Transverse colon (tissue), 4 donors: ENCODE data around the gene MAST4. TPM values are rescaled to one million over a fixed set of nuclear protein-coding genes. Genes with fewer than 3 reads are reported as not detected.

Experiments
- DNase-seq: peaks from one replicate; pipeline ENCODE4 v3.0.0-alpha.2; 2019
- H3K27ac ChIP-seq, 4 donors: fragments of 200-600 bp; sonication (generic); 2 replicates each; pipeline ENCODE4 v1.5.1; 2016 to 2018; ENCODE audit warnings: inconsistent platforms in 4 of 4
- H3K27me3 ChIP-seq: fragments of 200-600 bp; sonication (generic); 2 replicates; pipeline ENCODE4 v1.5.1; 2017; ENCODE audit warnings: inconsistent platforms
- H3K36me3 ChIP-seq, 4 donors: fragments of 200-600 bp; sonication (generic); 2 replicates each; pipeline ENCODE4 v1.5.1; 2017 to 2019; ENCODE audit warnings: inconsistent platforms in 4 of 4
- H3K4me1 ChIP-seq, 4 donors: fragments of 200-600 bp; sonication (generic); 2 replicates each; pipeline ENCODE4 v1.5.1; 2017 to 2020; ENCODE audit warnings: inconsistent platforms in 4 of 4
- H3K4me3 ChIP-seq, 4 donors: fragments of 200-600 bp; sonication (generic); 1 replicate in 1 of 4; 2 replicates in 3 of 4; pipeline versions ENCODE4 v1.5.1 to v1.6.1; 2017 to 2019; ENCODE audit warnings: inconsistent platforms in 4 of 4
- H3K9me3 ChIP-seq, 2 donors: fragments of 200-600 bp; sonication (generic); 2 replicates each; pipeline ENCODE4 v1.5.1; 2017 to 2019; ENCODE audit warnings: inconsistent platforms in 2 of 2
- EP300 ChIP-seq: sonication (generic); formaldehyde crosslinking; IDR thresholded peaks from one replicate; pipeline ENCODE4 v1.6.1; 2017; ENCODE audit warnings: antibody characterized with exemption, low read depth
- POLR2A ChIP-seq: fragments of 450-650 bp; IDR thresholded peaks from one replicate; pipeline ENCODE4 v1.6.1; 2016; ENCODE audit warnings: antibody characterized with exemption, mild to moderate bottlenecking, moderate library complexity
- POLR2AphosphoS5 ChIP-seq, 3 donors: sonication (generic); formaldehyde crosslinking; IDR thresholded peaks; one replicate each; pipeline ENCODE4 v1.6.1; 2016; ENCODE audit warnings: antibody characterized with exemption in 3 of 3
- WGBS, 2 donors: methylation state at CpG; one replicate each; pipeline ENCODE4 v1.1.5; 2018; ENCODE audit warnings: low coverage in 1 of 2; 5-methylcytosine and 5-hydroxymethylcytosine counted together
- in situ Hi-C, 4 donors: fragments of 200-750 bp; cut with MboI; loops; one replicate each; pipeline versions ENCODE4 v1.15.0 to v1.15.1; 2017; ENCODE audit warnings: low sequenced_read_pairs in 3 of 4, low pct_ligation_motif_present in 1 of 4, low pct_unique_long_range_greater_than_20kb in 1 of 4
- intact Hi-C: fragments of 100-400 bp; cut with DNase I; formaldehyde crosslinking; loops from one replicate; pipeline ENCODE4 v1.15.1; 2023; ENCODE audit warnings: low total_unique reads
- total RNA-seq, 4 donors: library from RNA; depleted of rRNA; stranded (reverse); fragments of >200 nt; gene quantifications; one replicate each; pipeline ENCODE4 v1.1.0, GENCODE V29; 2016
- TF ChIP-seq, protein P1 (sequence below), 5 experiments: fragments of 200-600 bp in 3 of 5; fragments of 450-650 bp in 2 of 5; sonication (generic) in 3 of 5; IDR thresholded peaks; 1 replicate in 2 of 5; 2 replicates in 3 of 5; pipeline ENCODE4 v1.5.1; 2016 to 2017; ENCODE audit warnings: antibody characterized with exemption in 5 of 5, inconsistent platforms in 3 of 5, mild to moderate bottlenecking in 2 of 5, moderate library complexity in 1 of 5

MAST4 gene
- total RNA-seq, 4 donors from 2014 or later = 20.3 to 46.8 (median 35.4) TPM

GRCh38 chr5:66615894-66616293 is 19.7 kb downstream of the MAST4 start:
- H3K27ac ChIP-seq = no peak overlapping the region
- H3K4me3 ChIP-seq = no peak overlapping the region
- TF ChIP-seq POLR2AphosphoS5 (IDR thresholded peaks at IDR 0.05) (no peak), POLR2A (no peak), EP300 (no peak)
- TF ChIP-seq, protein P1, sequence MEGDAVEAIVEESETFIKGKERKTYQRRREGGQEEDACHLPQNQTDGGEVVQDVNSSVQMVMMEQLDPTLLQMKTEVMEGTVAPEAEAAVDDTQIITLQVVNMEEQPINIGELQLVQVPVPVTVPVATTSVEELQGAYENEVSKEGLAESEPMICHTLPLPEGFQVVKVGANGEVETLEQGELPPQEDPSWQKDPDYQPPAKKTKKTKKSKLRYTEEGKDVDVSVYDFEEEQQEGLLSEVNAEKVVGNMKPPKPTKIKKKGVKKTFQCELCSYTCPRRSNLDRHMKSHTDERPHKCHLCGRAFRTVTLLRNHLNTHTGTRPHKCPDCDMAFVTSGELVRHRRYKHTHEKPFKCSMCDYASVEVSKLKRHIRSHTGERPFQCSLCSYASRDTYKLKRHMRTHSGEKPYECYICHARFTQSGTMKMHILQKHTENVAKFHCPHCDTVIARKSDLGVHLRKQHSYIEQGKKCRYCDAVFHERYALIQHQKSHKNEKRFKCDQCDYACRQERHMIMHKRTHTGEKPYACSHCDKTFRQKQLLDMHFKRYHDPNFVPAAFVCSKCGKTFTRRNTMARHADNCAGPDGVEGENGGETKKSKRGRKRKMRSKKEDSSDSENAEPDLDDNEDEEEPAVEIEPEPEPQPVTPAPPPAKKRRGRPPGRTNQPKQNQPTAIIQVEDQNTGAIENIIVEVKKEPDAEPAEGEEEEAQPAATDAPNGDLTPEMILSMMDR (IDR thresholded peaks at IDR 0.05) = no peak
- no peaks in the 10 kb centered on the region for H3K9me3 ChIP-seq
- 56 to 66% methylated on average over 4 of the region's 4 CpGs for WGBS, 2 donors
- H3K27me3 ChIP-seq = no peaks in the 10 kb centered on the region
- intact Hi-C loops = no loop called here
- DNase-seq = no peak
- in situ Hi-C loops = no loop called here
- no peaks in the 10 kb centered on the region for H3K36me3 ChIP-seq
- peaks cover 0 to 2% (median 0%) of the 10 kb centered on the region in 4 donors for H3K4me1 ChIP-seq

DNA sequence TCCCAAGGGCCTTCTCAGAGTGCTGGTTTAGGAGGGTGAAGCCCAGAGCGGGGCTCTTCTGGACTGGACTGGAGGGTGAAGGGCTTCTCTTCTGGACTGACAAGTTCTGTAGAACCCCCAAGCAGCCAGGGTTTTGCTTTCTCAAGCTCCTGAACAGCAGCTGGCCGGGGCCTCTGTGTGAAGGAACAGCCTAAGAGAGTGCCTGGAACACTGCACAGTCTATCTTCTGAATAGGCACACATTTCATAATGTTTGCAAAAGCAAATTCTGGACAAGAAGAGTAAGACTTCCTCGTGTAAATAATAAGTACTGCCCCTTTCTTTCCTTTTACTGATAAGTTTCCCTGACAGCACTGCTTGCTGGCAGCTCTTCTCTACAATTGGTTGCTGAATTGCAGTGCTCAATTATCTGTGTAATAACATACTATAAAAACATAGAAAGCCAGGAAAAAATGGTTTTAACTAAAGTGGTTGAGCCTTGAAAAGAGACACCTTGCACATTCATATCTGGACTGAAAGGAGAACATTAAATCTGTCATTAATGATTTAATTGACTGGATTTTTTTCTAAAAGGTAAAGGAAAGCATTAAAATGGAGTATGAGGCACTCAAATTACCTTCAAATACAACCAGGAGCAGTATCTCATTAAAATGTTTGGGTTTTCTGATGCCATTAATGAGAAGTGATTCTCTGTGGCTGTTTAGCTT is 20.5 kb downstream of the MAST4 start:
- Histone ChIP-seq H3K27ac (no peak overlapping the region), H3K9me3 (no peaks in the 10 kb centered on the region), H3K4me3 (no peak overlapping the region), H3K4me1 (peaks cover 0 to 2% (median 0%) of the 10 kb centered on the region in 4 donors), H3K36me3 (no peaks in the 10 kb centered on the region), H3K27me3 (no peaks in the 10 kb centered on the region)
- 17 to 48% methylated on average over 1 to 3 of the region's 3 CpGs for WGBS, 2 donors
- in situ Hi-C loops = no loop called here
- intact Hi-C loops = no loop called here
- no peak for TF ChIP-seq EP300
- no peak for TF ChIP-seq POLR2A
- TF ChIP-seq POLR2AphosphoS5 (IDR thresholded peaks at IDR 0.05) = no peak
- TF ChIP-seq, protein P1 (IDR thresholded peaks at IDR 0.05) = no peak
- DNase-seq = no peak

DNA sequence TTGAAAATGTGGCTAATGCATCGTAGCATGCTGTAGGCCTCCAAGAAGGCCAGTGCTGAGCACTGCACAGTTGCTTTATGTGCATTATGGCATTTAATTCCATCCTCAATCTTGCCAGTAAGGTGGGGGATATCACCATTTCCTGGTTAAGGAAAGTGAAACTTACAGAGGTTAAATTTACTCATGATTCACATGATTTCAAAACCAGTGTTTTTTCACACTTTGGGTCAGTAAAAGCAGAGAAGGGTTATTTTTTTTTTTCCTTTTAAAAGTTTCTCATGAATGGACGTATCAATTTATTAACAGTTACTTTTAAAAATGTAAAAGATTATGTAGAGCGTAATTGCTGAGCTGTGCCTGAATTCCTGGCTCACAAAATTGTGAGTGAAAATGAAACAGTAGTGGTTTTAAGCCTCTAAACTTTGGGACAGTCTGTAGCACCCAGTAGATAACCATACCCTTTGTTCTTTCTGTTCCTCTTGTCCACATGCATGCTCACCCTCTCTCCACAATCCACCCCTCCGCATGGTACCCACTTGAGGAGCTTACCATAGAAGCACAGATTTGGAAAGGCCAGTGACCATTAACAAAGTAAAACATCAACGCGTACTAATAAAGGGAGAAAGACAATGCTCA is 21.2 kb downstream of the MAST4 start:
- no peak for TF ChIP-seq POLR2AphosphoS5 (IDR thresholded peaks at IDR 0.05)
- no peak for TF ChIP-seq EP300
- TF ChIP-seq, protein P1 (IDR thresholded peaks at IDR 0.05) = no peak
- H3K9me3 ChIP-seq = no peaks in the 10 kb centered on the region
- in situ Hi-C loops = no loop called here
- H3K27ac ChIP-seq = no peak overlapping the region
- DNase-seq = no peak
- peaks cover 0 to 2% (median 0%) of the 10 kb centered on the region in 4 donors for H3K4me1 ChIP-seq
- no peaks in the 10 kb centered on the region for H3K36me3 ChIP-seq
- H3K27me3 ChIP-seq = no peaks in the 10 kb centered on the region
- no peak overlapping the region for H3K4me3 ChIP-seq
- intact Hi-C loops = no loop called here
- 58 to 74% methylated on average over 3 to 6 of the region's 6 CpGs for WGBS, 2 donors

DNA sequence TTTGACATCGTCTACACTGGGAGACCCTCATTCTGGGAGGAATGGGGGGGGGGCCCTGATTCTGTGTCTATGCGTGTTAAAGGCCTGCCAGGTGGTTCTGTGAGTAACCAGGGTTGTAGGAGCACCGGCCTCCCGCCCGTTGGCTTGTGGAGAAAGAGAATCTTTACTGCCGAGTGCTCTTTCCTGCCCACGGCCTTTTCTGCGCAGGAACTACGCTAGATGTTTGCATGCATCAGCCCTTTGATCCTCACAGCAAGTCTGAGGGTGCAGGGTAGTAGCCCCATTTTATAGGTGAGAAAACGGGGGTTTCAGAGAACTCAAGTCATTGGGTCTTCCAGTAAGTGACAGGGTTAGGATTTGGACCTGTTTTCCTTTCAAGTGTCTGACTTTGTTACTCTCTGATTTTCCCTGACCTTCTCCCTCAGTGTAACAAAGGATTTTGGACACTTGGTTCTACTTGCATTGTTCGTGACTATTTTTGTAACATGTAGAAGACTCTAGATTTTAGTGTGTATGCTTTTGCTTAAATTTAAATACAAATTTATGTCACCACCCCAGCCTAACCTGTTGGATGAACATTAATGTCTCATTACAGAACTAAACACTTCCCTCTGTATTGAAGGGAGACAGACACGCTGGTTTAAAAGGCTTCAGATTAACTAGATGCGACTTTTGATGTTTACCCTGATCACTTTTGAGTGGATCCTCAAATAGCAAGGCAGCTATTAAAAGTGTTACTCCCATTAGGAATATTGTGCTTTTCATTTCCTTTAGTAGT is 22.0 kb downstream of the MAST4 start:
- in situ Hi-C loops = no loop called here

More for the DNA sequence above, 22.0 kb downstream of the MAST4 start:
- Histone ChIP-seq H3K27ac (no peak overlapping the region), H3K4me1 (peaks cover 0 to 2% (median 0%) of the 10 kb centered on the region in 4 donors), H3K4me3 (no peak overlapping the region), H3K36me3 (no peaks in the 10 kb centered on the region), H3K27me3 (no peaks in the 10 kb centered on the region), H3K9me3 (no peaks in the 10 kb centered on the region)
- TF ChIP-seq, protein P1 (IDR thresholded peaks at IDR 0.05) = no peak
- TF ChIP-seq EP300 (no peak), POLR2AphosphoS5 (IDR thresholded peaks at IDR 0.05) (no peak), POLR2A (no peak)
- DNase-seq = no peak
- WGBS, 2 donors = 76 to 90% methylated on average over 9 to 13 of the region's 13 CpGs
- intact Hi-C loops = no loop called here
